Embryonic facial prominence (tissue), 1 donor: ENCODE results near the gene CDKN2A.

ENCODE experiments used
- DNase-seq: peaks from one replicate; pipeline ENCODE4 v3.0.0-alpha.2; 2016; ENCODE audit errors: extremely low spot score

CDKN2A gene

DNA sequence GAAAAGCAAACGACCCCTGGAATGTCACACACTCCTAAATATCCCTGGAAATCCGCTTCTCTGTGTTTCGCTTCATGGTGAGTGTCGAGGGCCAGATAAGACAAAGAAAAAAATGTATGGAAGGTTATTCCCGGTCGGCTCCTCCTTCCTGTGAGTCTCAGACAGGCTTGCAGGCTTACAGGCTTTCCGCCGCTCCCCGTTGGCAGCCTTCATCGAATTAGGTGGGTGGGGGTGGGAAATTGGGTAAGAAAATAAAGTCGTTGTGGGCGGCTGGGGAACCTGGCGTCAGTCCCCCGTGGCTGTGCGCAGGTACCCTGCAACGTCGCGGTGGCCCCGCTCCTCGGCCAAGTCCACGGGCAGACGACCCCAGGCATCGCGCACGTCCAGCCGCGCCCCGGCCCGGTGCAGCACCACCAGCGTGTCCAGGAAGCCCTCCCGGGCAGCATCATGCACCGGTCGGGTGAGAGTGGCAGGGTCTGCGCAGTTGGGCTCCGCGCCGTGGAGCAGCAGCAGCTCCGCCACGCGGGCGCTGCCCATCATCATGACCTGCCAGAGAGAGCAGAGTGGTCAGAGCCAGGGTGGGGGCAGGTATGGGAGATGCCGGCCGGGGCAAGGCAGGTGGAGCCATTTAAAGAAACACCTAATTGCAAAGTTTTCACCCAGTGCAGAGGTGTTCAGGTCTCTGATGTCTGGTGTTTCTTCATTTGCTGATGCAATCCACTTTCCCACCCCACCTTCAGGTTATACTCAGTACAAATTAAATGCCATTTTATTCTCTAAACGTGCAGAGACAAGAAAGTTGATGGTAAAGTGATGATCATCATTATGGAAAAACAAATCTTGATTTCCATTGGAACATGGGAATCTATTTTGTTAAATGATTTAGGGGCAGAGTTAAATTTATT lies 11.8 kb upstream of the CDKN2A start:
- no peak for DNase-seq

DNA sequence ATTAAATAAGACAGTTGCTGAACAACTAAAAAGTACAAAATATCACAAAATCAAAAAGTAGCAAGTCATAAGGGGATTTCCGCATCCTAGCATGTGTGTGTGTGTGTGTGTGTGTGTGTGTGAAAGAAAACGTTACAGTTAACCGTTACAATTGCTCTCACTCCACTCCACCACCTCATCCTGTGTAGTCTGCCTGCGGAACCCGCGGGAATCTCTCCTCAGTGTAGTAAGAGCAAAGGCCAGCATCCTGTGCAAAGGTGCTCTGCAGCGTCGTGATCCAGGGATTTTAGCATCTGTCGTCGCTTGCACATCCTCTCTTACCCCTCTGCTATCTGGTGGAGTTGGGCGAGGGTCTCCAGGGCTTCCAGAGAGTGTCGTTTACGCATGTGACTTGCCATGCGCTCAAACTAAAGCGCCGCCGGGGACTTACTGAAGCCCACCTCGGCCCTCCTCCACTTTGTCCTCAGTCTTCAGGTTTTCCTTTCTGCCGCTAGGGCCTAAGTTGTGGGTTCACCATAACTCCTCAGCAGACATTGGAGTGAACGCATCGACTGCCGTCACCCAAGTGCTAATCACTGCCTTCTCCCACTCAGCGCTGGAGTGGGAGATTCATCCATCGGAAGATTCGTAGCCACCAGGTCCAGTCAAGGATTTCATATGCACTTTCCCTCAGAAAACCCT lies 11.0 kb upstream of the CDKN2A start:
- DNase-seq = no peak

DNA sequence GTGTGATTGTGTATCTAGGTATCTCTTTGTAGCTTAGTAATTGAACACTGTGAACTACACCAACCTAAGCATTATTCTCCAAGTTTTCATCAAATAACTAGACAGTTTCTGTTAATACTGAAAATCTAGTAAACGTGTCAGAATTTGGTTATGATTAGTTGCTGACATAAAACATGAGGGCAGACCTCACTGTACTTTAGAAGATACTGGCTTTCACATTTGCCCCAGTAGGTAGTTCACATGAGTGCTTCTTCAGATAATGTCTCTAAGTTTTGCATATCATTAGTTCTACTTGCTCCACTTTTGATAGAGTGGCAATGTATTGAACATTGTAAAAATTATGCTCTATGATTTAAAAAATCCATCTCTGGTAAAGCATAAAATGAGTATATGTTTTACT lies 7.8 kb upstream of the CDKN2A start:
- no peak for DNase-seq

DNA sequence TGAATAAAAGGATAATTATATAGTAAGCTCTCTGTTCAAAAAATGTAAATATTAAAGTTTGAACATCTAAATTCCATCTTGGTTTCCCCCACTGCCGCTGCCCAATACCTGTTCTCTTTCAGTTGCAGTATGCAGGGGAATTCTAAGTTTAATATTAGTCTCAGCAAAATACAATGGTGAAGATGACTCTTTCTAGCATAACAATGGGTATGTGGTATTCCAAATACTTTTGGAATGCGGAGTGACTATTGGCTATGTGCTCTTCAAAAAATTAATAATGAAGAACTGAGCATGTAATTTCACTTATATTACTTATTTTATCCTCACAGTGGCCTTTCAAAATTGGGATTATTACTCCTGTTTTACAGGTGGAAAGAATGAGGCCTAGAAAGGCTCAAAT lies 3.8 kb upstream of the CDKN2A start:
- DNase-seq = no peak

DNA sequence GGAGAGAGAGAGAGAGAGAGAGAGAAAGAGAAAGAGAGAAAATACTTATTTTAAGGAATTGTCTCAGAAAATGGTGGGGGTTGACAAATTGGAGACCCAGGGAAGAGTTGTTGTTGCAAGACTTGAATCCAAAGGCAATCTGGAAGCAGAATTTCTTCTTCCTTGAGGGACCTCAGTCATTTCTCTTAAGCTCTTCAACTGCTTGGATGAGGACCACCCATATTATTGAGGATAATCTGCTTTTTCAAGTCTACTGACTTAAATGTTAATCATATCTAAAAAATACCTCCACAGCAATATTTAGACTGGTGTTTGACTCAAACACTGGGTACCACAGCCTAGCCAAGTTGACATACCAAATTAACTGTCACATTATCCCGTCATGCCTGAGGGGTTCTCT lies 3.3 kb upstream of the CDKN2A start:
- DNase-seq = no peak

DNA sequence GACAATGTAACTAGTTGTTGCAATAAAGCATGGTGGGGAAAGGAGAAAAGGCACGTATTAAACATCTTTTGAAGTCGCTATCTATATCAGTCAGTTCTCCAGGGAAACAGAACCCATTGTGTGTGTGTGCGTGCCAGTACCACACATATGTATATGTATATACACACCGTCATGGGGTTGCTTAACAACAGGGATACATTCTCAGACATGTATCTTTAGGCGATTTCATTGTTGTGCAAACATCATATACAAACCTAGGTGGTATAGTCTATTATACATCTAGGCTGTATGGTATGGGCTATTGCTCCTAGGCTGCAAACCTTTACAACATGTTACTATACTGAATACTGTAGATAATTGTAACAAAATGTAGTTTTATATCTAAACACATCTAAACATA lies 2.7 kb upstream of the CDKN2A start:
- DNase-seq = no peak

DNA sequence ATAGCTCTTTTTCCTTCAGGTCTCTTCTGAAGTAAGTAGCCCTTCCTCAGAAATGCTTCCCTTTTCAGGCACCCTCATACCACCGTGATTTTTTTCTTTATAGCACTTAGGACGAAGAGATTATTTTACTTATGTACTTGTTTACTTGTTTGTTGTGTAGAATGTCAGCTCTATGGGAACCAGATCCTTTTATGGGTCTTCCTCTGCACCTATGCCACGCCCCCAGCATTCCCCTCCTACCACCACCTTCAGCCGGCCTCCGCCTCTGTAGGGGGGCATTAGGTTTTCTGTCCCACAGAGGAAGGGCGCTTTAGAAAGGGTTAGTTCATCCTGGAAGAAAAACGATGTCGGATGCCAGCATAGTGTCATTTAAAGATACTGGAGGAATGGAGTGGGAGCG lies 2.2 kb upstream of the CDKN2A start:
- no peak for DNase-seq

DNA sequence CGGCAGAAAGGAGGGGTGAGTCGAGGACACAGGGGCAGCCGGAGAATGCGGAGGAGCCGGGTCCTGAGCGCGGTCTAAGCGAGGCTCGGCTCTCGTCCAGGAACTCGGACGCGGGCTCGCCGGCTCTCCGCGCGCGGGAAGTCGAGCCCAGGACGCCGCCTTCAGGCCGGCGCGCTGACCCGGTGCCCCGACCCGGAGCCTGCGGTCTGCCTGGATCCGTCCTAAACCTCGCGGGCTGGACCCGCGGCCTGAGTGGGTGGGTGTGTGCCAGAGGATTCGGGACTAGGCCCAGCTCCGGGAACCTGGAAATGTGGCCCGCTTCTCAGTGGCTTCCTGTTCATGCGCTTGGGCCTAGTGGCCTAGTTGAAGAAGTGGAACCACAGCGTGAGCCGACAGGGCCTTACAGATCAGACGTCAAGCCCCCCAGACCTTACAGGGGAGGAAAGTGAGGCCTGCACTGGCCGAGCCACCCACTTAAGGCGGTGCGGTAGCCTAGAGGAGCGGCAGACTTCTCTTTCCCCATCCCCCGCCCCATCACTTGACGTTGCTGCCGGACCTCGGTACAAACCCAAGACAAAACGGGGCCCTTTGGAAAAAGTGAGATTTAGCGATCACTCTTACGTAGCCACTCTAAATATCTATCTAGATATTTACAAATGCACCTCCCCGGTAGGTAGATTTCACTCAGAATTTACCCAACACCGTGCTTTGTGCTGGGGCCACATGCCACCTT lies 1.6 kb upstream of the CDKN2A start:
- no peak for DNase-seq

DNA sequence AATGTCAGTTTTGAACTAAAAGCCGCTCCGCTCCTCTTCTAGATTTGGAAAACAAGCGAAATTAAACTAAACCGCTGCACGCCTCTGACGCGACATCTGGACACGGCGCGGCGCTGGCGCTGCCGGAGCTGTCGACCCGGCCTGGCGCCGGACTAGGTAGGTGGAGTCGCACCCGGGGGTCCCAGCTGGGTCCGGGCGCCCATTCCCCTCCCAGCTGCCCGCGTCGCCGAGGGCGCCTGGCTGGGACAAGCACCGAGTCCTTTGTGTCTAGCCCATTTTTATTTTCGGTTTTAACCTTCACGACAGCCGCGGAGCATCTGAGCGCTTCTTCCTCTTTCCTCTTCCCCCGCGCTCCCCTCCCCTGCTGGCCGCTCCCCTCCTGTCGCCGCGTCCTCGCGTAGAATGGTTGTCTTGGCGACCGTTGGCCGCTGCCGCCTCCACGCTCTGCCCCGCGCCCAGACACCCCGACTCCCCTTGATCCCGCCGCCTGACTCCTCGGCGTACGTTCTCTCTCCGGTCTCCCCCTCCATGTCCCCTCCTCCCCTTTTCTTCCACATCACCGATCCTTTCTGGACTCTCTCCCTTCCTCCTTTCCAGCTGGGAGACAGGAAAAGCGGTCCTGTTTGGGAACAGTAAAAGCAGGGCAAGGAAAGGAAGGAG lies 944 bp upstream of the CDKN2A start:
- DNase-seq = no peak

DNA sequence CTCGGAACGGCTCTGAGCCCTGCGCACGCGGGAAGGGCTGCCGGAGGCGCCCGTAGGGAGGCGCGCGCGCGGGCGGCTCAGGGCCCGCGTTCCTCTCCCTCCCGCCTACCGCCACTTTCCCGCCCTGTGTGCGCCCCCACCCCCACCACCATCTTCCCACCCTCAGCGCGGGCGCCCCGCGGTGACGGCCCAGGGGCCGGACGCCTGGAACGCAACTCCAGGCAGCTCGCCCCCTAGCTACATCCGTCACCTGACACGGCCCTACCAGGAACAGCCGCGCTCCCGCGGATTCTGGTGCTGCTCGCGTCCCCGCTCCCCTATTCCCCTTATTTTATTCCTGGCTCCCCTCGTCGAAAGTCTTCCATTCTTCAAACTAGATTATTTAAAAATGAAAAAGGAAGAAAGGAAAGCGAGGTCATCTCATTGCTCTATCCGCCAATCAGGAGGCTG lies 389 bp upstream of the CDKN2A start, which contains the start of gene CDKN2B-AS1:
TSS of gene CDKN2B-AS1 (plus strand) at position 236 of the 450 bp plus-strand sequence.
- DNase-seq = no peak

DNA sequence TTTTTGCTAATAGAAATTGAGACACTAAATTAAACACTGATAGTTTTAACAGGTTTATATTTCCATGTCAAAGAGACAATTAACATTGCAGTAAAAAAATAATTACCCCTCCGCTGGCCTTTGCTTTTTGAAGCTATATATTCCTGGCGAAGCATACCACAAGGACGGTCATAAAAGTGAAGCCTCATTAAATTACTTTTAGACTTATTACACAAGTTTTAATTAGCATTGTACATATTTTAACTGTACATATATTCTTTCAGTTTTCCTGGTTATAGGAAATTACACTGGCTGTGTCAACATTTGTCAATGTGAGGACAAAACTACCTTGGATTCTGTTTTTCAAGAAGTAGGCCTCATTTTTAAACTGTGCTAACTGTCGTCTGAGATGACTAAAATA lies 1.2 kb downstream of the CDKN2A start:
- DNase-seq = no peak

DNA sequence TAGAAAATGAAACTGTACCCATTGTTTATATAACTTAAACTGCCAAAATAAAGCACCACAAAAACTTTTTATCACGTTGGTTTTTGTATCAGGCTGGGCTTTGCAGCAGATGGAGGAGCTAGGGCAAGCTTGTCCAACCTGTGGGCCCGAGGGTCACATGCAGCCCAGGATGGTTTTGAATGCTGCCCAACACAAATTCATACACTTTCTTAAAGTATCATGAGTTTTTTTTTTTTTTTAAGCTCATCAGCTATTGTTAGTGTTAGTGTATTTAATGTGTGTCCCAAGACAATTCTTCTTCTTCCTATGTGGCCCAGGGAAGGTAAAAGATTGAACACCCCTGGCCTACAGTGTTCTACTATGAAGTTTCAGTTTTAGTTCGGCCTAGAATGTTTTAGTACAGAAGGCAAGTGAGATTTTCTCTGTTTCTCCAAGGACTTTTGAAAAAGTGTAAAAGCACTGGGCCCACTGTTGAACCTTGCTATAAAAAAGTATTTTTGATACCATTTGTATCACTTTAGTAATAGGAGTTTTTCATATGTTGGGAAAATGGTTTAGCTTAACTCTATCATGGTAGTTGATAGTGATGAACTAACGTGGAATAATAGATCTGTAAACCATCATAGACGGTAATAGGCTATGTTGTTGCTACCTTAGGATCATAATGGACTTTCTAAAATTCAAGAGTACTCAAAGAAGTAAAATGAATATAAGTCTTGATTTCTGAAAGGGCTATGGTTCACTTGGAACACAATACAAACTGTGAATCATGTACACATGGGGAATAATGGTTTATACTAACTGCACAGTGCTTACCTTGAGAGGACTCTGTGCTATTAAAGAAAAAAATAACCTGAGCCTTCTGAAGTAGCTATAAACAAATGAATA lies 2.9 kb downstream of the CDKN2A start:
- no peak for DNase-seq

DNA sequence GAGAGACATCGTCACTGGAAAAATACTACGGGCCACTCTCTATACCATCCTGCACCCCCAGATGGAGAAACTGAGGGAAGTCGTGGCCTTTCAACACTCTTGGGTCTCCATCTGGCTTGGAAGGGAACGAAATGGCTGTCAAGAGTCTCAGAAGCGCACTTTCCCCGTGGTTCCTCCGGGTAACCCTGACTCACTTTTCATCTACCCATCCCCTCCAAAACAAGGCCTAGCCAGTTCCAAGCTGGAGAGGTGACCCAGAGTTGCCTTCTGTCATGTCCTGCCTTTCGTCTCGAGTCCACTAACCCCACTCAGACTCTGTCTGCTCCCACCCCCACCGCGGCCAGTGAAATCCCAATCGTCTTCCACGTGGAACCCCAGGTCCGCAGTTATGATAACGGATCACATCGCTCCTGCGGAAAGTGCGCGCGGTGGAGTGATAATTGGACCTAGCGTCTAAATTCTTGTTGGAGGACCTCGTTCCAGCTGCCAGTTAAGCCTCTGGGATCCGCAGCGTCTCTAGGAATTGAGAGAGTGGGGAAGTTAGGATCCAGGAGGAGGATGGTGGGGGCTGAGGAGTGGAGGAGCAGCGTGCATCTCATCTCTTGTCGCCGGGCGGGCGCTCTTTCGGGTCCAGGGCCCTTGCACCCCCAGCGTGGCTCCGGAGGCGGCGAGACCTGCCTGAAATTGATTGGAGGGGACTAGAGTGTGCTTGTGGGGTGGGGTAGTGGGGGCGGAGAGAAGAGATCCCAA lies 4.6 kb downstream of the CDKN2A start:
- DNase-seq = no peak

DNA sequence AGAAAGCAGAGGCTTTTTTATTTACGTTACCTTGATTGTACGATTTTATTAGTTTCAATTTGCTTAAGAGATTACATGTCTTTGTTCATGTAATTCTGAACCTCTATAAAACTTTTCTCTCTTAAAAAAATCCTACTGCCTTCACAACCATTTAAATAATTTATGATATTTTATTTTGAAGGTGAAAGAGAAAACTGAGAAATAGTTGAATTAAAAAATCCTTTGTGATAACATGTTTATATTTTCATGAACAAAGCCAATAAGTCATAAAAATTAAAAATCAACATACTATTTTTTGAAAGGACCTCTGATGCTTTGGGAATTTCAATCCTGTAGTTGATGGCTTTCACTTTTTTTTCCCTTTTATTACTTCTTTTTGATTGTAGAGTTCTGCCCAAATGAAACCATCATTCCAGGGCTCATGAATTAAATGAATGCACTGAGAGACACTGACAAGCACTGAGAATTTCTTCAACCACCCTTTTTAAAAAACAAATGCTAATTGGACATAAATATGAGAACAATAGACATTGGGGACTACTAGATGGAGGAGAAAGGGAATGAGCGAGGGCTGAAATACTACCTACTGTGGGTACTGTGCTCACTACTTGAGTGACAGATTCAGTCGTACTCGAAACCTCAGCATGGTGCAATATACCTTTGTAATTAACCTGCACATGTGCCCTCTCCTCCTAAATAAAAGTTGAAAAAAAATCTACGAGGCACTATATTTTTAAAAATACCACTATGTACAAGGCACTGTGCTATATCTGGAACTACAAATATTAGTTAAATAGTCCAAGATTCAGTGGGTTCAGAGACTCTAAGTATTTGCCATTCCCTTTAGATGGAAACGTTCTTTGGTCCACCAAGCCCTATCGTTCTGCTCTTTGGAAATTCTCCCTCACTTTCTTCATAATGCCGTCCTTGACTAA lies 5.9 kb downstream of the CDKN2A start:
- no peak for DNase-seq

DNA sequence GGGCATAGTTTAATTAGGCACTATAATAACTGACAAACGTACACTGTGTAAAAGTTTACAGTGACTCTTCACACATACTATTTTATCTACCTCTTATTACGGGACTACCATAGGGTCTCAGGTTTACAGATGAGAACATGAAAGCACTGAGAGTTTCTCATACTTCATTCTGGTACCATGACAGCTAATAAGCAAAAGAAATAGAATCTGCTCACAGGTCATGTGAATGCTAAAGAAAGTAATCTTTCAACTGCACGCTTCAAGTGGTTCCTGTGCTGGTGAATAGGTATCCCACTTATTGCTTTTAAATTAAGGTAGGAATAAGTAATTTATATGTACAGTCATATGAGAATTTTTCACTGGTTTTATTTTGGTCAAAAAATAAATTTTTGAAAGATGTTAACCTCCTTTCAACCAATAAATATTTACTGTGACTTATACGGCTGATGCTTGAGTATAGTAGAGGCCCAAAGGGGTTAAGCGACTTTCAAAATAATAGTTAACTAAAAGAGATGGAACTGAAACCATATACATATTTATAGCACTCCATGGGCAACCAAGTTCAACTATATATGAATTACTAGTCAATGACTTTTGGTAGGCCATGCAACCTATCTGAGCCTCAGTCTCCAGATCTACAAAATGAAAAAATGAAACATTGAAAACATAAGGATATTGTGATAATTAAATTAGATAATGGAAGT lies 8.1 kb downstream of the CDKN2A start:
- DNase-seq = no peak

DNA sequence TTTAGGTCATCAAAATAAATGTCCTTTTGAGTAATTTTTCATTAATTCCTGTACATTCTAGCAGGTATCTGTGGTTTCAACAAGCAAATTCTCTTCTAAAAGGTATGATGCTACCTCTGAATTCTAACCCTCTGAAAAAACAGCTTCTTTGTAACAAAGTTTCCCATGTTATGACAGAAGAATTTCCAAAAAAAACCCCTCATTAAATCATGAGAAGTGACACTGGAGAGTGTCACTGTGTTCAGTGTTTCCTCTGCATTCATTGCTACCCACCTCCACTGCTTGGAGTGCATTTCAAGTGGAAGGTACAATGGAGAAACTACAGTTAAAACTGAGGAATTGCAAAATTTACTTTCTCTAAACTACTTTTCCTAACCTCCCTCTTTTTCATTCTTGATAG lies 10.1 kb downstream of the CDKN2A start:
- DNase-seq = no peak

DNA sequence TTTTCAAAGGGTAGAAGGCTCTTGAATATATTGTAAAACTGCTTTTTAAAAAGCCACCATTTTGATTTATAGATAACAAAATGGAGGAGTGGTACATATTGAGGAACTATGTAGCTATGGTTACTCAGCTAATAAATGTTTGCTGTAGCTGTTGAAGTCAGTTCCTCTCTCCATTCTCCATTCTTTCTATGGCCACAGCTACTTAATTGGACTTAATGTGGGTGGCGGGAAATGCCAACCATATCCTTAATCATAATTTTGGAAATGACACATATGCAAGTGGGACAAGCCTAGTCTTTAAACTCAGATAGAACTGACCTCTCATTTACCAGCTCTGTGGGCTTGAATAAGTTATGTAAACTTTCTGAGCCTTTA lies 10.6 kb downstream of the CDKN2A start:
- no peak for DNase-seq

DNA sequence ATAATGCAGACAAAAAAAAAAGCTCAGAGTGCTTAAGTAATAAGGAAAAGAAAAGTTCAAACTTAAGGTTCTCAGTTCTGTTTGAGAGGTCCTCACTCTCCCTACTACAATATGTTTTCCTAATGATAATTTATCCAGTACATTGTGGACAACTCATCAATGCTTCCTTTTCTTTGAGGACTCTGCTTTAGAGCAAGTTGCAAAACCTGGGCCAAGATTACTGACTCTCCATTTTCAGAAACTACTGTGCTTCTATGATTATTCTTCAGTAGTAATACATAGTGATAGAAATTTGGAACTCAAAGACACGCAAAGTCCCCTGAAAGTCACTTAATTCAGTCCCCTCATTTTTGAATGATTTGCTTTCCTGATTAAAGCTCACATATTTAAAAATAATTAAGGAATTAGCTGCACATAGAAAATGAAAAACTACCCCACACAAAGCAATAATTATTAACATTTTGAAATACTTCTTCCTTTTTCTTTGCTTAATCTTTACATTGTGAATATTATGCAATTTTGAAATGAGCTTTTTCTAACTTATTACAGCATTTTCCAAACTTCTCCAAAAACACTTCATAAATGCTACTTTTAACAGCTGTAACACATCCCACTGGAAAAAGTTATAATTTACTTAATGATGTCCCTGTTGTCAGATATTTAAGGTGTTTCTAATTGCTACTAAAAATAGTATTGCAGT lies 11.2 kb downstream of the CDKN2A start:
- DNase-seq = no peak
